Vagina (tissue), 2 donors: ENCODE results near the gene MAML3.
"Not testable (repeated sequence)": the region's sequence is repeated elsewhere in the genome, so short reads cannot be mapped to it uniquely, and the experiment has no call there.

Source experiments
- CTCF ChIP-seq, 3 experiments: fragments of 450-650 bp in 2 of 3; fragments of 200-600 bp in 1 of 3; sonication (generic) in 1 of 3; IDR thresholded peaks; one replicate each; pipeline ENCODE4 v1.5.1; 2017 to 2019; ENCODE audit warnings: antibody characterized with exemption in 3 of 3, mild to moderate bottlenecking in 2 of 3, moderate library complexity in 2 of 3
- POLR2A ChIP-seq, 2 donors: fragments of 450-650 bp; IDR thresholded peaks; one replicate each; pipeline ENCODE4 v1.6.1; 2017; ENCODE audit warnings: antibody characterized with exemption in 2 of 2, mild to moderate bottlenecking in 2 of 2, moderate library complexity in 2 of 2
- POLR2AphosphoS5 ChIP-seq, 2 donors: sonication (generic); formaldehyde crosslinking; IDR thresholded peaks; one replicate each; pipeline ENCODE4 v1.9.0; 2017; ENCODE audit warnings: antibody characterized with exemption in 2 of 2, mild to moderate bottlenecking in 2 of 2, low read depth in 1 of 2; ENCODE audit not compliant: insufficient read depth in 1 of 2

DNA sequence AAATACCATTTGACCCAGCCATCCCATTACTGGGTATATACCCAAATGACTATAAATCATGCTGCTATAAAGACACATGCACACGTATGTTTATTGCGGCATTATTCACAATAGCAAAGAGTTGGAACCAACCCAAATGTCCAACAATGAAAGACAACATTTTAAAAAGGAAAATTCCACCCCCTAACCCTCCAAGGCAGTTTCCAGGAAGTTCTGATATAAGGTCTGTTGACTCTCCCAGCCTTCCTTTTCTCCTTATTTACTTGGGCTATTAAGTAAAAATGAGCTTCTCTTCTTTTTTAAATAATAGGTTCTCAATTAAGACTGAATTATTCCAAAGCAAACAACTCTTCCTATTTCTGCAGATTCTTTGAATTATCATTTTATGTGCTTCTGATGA lies 209.1 kb downstream of the MAML3 start:
- TF ChIP-seq POLR2A (IDR thresholded peaks at IDR 0.05); POLR2AphosphoS5 (IDR thresholded peaks at IDR 0.05; ENCODE audit: insufficient read depth in 1 of 2, low read depth in 1 of 2); CTCF (IDR thresholded peaks at IDR 0.05): not testable (repeated sequence)
